Superior temporal gyrus (tissue), 1 donor: ENCODE results near the gene GNG4.
A peak's percentile ranks its signal among the peaks of the same experiment; 100 is the strongest.

Experiments
- DNase-seq: peaks from one replicate; pipeline ENCODE4 v3.0.0-alpha.2; 2016; ENCODE audit errors: extremely low spot score

GNG4 gene

DNA sequence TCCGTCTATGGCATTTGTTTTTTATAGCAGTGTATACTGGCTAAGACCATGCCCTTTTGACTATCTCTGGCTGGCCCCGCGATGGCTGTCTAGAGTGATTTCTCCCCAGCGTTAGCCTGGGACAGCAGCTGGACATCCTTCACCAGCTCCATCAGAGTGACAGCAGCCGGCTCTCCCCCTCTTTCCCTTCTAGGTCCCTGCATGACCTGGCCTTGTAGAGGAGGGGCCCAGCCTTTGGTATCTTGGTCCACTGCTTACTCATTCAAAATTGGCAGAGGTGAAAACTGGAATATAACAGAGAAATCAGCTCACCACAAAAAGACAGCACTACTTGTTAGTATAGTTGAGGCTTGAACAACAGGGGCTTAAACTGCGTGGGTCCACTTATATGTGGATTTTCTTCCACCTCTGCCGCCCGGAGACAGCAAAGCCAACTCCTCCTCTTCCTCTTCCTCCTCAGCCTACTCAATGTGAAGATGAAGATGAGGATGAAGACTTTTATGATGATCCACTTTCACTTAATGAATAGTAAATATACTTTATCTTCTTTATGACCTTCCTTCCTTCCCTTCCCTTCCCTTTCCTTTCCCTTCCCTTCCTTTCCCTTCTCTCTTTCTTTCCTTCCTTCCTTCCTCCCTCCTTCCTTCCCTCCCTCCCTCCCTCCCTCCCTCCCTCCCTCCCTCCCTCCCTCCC lies 116.0 kb downstream of the GNG4 start:
- no peak for DNase-seq

DNA sequence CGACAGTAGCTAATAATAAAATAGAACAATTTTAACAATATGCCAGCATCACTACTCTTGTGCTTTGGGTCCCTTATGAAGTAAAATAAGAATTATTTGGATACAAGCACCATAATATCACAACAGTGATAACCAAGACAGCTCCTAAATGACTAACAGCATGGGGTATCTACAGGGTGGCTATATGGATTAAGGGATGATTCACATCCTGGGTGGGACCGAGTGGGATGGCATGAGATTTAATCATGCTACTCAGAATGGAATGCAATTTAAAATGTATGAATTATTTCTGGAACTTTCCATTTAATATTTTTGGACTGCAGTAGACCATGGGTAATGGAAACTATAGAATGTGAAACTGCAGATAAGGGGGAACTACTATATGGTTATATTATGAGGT lies 117.2 kb downstream of the GNG4 start:
- no peak for DNase-seq

DNA sequence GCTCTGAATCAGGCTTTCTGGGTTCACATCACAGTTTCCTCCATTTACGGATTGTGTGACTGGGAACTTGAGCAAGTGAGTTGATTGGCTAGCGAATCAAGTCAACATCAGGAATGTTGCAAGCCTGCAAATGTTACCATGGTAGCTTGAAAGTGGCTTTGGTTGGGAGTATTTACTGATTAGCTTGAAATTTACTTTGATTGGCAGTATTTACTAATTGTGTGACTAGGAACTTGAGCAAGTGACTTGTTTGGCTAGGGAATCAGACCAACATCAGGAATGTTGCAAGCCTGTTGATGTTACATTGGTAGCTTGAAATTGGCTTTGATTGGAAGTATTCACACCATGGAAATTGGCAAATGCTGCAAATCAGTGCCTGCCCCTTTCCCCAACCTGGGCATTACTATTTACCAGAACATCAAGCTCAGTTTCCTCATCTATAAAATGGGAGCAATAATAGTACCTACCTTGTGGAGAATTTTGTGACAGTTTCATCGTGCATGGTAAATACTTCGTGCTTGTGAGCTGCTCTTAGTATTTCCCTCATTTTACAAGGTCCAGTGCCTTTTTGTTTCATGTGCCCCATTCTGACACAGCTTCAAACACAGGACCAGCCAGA lies 122.3 kb downstream of the GNG4 start:
- no peak for DNase-seq

DNA sequence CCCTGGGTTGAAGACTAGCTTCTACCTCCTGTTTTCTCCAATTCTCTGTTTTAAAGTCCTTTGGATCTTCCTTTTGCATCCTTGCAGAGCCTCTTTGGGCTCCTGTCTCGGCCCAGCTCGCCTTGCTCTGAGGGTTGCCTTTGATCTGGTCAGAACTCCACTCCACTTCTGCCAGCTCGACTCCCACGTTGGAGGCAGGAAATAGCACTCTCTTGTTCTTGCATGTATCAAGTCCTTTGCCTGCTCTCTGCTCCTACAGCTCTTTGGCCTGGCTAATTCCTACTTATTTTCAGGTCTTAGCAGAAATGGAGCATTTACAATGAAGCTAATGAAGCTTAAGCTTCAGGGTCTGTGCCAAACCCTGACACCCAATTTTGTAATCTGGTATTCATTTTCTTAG lies 124.3 kb downstream of the GNG4 start:
- no peak for DNase-seq

DNA sequence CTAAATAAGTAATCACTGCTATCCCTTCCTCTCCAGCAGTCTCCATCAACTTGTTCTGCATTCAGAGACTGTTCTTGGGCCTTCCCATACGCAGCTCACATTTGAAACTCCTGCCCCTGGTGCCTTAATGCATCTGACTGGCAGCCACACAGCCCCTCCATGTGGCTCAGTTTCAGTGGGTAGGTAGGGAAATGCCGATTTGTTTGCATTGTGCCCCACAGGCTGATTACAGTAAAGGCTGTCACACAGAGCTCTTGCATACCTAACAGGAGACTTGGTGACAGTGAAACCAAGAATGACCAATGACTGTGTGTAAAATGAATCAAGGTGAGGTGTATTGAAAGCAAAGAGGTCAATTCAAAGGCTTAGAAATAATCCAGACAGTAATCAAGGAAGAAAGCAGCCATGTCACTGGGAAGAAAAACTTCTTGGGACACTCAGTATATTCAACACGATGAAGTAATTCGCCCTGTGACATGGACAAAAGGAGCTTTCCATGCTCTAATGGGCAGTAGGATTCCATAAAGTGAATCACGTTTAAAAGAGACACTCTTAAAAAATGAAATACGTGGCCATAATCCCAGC lies 132.6 kb downstream of the GNG4 start:
- no peak for DNase-seq

DNA sequence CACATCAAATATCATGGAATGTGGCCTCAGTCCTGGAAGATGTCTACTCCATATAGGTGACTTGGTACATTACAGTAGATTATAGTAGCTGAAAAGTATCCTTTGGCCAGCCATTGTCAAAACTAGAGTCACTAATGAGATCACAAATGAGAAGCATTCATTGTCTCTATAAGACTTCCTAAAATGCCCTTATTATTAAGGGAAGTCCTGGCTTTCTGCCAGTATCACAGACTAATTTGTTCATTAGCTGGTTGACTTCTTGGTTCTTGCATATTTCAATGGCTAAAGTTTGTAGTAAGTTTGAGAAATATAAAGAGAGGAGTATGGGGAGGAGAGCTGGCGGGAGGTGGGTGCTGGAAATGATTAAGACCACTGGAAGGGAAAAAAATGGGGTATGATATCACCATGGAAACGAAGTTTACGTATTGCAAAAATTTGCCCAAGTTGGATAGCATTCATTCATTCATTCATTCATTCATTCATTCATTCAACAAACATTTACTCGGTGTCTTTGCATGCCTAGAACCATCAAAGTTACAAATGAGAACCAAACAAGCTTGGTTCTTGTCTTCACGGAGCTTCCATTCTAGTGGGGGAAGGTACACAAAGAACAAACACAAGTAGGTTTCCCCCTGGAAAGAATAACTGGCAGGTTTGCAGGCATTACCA lies 133.6 kb downstream of the GNG4 start:
- no peak for DNase-seq

DNA sequence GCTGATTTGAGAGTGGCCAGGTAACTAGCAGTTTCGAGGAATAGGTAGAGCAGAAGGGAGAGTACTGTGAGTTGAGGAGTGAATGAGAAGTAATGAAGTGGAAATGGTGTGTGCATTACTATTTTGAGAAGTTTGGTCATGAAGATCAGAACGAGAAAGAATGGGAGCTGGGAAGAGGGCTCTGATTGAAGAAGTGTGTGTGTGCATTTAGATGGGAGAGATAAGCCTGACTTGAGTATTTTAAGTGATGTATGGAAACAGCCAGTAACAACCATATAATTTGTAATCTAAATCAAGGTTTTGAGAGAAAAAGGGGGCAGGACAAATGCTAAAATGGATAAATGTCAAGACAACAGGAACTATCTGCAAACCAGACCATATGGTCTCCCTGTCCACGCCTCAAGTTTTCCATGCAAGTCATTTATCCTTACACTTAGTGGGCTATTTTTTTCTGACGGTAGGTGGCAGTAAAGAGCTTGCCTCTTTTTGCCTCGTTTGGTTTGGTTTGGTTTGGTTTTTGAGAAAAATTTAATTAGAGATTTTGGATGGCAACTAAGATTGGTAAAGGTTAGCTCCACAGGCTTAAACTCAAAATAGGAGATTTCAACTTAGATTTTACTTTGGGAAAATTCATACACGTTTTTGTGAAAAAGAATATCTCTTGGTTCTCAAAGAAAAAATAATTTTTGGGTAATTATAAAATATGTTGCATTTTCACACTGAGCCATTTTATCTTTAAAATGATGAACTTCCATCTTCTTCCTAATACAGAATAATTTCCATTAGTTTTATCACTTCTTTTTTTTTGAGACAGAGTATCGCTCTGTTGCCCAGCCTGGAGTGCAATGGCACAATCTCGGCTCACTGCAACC lies 135.9 kb downstream of the GNG4 start:
- peak; percentile 91 for DNase-seq

DNA sequence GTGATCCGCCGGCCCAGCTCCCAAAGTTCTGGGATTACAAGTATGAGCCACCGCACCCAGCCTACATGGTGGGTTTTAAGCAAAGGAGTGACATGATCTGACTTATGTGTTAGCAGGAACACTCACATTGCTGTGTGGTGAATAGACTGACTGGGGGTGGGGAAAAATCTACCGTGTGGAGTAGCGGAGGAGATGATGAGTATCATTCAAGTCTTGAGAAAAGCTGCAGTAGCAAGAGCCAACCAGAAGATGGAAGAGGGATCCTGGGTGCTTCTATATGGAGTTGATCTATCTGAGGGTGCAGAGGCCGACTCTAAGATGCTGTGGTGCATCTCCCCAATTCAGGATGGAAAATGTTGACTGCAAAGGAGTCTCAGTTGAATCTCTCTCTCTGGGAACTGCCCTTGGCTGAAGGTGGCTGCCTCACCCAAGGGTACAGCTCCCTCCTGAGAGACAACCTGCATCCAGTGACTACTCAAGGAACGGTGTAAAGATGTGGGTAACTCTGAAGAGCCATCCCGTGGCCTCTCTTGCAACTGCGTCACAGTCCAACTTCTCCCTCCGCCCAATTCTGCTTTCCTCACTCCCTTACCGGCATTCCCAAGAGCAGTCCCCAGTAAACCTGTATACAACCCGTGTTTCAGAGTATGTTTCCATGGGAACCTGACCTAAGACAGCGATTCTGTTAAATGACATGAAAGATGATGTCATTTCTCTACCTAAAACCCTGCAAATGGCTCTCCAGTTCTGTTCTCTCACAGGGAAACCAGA lies 137.9 kb downstream of the GNG4 start:
- DNase-seq: no peak

DNA sequence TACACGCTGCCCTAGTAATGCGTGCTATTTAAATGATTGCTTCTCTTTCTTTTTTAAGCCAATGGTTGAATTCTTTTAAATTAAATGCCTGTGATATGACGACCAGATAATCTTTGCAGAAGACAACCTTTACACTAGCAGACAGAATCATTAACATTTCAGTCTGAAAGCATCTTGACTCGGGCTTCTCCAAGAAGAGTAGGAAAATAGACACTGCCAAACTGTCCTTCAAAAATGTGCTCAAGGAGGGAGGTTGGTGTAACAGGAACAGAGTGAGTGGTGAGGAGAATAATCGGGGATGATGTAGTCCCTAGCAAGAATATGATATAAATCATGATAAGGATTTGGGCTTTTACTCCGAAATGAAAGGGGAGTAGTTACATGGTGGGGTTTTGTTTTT lies 138.8 kb downstream of the GNG4 start:
- no peak for DNase-seq

DNA sequence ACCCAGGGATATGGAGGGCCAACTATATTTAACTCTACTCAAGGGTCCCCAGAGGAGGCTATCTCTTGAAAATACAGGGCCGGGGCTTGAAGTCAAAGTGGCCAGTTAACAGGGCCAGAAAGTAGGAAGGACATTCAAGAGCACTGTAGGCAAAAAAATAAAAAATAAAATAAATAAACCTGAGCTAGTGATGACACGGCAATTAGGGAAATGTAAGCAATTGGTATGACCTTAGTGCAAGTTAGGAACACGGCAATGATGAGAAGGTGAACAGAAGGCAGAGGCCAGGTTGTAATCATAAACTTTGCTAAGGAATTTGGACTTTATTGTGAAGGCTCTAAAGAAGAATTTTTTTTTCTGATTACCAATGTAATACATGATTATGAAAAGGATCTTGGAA lies 142.0 kb downstream of the GNG4 start:
- no peak for DNase-seq

DNA sequence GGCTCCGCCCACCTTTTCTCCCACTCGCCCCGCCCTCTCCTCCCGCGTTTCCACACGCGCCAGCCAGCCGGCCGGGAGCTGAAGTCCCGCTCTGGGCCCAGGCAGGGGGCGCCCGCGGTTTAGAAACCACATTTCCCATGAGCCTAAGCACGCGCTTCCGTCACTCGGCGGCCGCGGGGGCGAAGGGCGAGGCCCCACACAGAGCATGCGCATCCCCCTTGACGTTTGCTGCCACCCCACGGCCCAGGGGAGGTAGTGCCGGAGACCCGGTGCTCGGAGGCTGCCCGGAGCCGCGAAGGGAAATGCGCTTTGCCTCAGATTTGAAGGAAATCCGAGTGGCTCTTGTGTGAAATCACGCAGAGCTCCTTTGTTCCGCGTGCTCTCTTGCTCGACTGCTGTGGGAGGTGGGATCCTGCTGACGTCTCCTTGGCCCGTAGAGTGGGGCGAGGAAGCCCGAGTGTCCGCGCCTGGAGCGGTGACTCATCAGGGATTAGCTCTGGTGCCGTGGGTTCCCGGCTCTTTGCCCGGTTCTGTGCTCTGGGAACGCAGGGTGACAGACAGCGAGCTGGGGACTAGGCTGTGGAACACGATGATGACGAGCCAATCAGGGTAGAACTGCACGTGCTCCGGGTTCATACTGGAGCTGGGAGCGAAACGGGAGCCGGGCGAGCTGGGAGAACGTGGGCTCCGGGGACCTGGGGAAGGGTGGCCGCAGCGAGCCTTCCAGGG lies 144.9 kb downstream of the GNG4 start:
- peak; percentile 98 for DNase-seq

DNA sequence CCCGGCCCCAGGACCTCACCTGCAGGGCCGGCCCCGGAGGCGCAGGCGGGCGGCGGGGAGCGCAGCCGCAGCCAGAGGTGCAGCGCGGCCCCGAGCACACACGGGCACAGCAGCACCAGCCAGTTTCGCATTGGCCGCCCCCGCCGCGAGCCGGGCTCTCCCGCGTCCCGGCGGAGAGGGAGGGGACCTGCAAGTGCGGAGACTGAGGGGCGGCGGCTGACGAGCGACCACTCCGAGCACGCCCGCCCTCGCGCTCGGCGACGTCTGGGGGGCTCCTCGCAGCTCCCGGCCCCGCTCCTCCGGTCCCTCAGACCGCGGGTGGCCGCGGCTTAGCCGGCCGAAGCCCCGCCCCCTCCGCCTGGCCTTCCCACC lies 145.5 kb downstream of the GNG4 start, which contains the start of gene B3GALNT2:
Gene B3GALNT2, minus strand, starts transcription at position 331 of the 372 bp plus-strand sequence. Its CDS starts 200 bp downstream, at position 131.
- no peak for DNase-seq

DNA sequence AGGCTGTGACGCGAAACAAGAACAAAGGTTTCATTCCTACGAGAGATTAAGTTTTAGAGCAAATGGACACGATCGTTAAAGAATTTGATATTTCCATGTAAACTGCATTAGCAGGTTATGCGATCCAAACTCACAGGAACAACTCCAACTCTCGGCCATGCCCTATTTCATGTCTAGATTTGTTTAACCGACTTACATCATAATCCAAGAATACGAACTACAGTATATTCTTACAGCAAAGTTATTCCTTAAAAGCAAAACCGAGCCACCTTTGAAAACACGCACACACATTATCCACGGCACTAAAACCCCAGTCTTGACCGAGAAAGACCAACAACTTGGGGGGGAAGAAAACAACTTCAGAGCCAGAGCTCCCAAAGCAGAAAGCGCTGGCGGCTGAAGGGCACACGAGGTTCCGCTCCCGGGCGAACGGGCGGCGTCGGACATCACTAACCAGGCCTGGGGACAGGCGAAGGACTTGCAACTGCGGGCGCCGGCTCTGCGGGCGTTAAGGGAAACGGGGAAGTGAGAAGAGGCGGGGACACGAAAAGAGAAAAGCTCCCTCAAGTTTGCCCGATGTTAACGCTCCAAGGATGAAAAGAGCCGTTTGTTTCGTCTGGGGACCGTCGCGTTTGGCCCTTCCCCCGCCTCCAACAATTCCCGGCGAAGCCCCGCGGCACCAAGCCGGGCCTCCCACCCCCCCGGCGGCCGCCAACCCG lies 146.0 kb downstream of the GNG4 start:
- peak; percentile 53 for DNase-seq

DNA sequence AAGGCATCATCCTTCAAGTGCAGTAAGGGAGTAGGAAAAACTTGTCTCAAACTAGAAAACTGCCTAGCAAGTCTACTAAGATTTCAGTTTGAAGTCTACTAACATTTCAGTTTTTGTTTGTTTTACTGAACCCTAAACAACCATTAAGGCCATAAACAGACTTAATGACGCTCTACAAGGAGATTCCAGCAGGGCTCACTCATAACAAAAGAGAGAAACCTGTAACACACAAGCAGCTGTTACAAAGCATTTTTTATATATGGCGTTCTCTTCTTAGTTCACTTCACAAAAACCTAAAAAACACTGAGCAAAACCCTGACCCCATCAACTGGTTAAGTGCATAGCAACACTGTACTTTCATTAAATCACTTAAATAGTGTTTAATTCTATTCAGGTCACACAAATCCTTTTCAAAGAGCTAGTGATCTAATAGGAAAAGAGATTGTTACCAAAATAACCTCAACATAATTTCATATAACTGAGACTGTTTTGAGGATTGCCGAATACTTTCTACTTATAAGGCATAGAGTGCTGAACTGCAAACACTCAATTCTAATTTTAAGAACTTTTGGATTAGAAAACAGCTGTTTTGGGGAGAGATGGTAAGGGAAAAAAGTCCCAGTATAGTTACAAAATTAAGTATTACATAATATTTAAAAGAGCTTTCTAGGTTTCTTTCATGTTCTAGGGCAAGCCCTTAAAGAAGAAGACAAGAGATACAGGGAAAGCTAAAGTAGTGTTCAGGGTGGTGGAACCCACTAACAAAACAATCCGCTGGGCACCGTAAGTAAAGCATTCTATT lies 146.8 kb downstream of the GNG4 start:
- no peak for DNase-seq

DNA sequence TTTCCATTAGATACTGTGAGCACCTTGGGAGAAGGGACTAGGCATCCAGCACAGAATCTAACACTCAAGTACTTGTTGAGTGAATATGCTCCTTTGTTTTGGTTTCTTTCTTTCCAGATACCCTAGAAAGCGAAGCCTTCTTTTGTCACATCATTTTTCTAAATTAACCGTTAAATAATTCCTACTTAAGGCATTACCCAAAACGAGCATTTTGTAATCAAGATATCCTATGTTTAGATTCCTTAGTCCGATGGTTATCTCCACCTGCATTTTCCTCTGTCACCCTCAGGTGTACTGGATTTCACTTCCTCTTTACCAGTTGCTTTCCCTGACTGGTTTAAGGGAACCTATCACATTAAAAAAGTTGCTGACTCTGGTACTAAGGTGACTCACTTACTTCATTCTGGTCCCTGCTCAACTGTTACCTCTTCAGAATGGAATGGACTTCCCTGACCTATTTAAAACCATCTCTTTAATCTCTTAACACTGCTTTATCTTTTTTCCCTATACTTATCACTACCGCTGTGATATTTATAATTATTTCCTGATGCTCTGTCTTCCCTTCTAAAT lies 148.5 kb downstream of the GNG4 start:
- no peak for DNase-seq
